ENCODE measurements around the gene SSR4. TPM values are rescaled to one million over a fixed set of nuclear protein-coding genes. Genes with fewer than 3 reads are reported as not detected.

The SSR4 gene
- total RNA-seq, 1 experiment from 2014 or later, result 179 TPM

- Histone ChIP-seq H4K5ac (ENCODE audit: insufficient read length, low read depth, low read length) (no peak overlapping the region), H3K79me1 (ENCODE audit: insufficient read depth, low read depth, low read length, poor library complexity, severe bottlenecking) (no peaks in the 10 kb centered on the region), H3K9me3 (ENCODE audit: control insufficient read depth, low read depth, low read length) (peaks cover 18% of the 10 kb centered on the region), H3K9ac (ENCODE audit: extremely low read depth, insufficient read length, low read length) (no peak overlapping the region), H3K56ac (ENCODE audit: insufficient read length, low read depth, low read length) (no peak overlapping the region), H3K4ac (ENCODE audit: low read depth, low read length) (no peak overlapping the region), H3K27me3 (ENCODE audit: insufficient read depth, low read length) (no peaks in the 10 kb centered on the region), H3K23ac (ENCODE audit: insufficient read length, low read depth, low read length) (no peak overlapping the region), H2AFZ (ENCODE audit: low read length) (no peak overlapping the region), H3K18ac (ENCODE audit: insufficient read length, low read depth, low read length) (no peak overlapping the region), H2AK5ac (ENCODE audit: insufficient read length, low read length) (no peak overlapping the region), H3K14ac (ENCODE audit: insufficient read depth, low read length) (no peak overlapping the region), H3K4me1 (ENCODE audit: insufficient read depth, low read length) (no peaks in the 10 kb centered on the region), H4K20me1 (ENCODE audit: control insufficient read depth, insufficient read depth, insufficient read length) (no peaks in the 10 kb centered on the region), H2BK12ac (ENCODE audit: insufficient read length, low read depth, low read length) (no peak overlapping the region), H3K27ac (ENCODE audit: insufficient read length, low read depth, low read length) (no peak overlapping the region), H4K8ac (replicated peaks; ENCODE audit: insufficient read length, low read depth, low read length) (no peak overlapping the region), H2BK20ac (ENCODE audit: low read depth, low read length, poor library complexity, severe bottlenecking) (no peak overlapping the region), H2BK5ac (ENCODE audit: insufficient read length, low read length) (no peak overlapping the region), H3K23me2 (ENCODE audit: insufficient read length, low read depth, low read length, poor library complexity, severe bottlenecking) (no peaks in the 10 kb centered on the region), H2BK15ac (ENCODE audit: low read depth, low read length) (no peak overlapping the region), H3K79me2 (ENCODE audit: insufficient read depth, low read length) (peaks cover 18% of the 10 kb centered on the region), H3T11ph (ENCODE audit: low read length) (no peak overlapping the region), H2BK120ac (ENCODE audit: low read depth, low read length, poor library complexity, severe bottlenecking) (no peak overlapping the region), H4K91ac (ENCODE audit: insufficient read length, low read depth, low read length) (no peak overlapping the region), H3K4me2 (ENCODE audit: insufficient read depth, insufficient read length, low read length) (no peak overlapping the region)
- WGBS (ENCODE audit: extremely low coverage, insufficient read length, low lambda C conversion rate), result no CpG with 5 or more reads among the region's 28 CpGs
- Mint-ChIP-seq H3K4me1 (peaks cover under 1 to 6% of the 10 kb centered on the region in 2 experiments), H3K9me3 (peaks cover 61 to 64% of the 10 kb centered on the region in 2 experiments), H3K36me3 (ENCODE audit: insufficient read depth in 1 of 3, low read depth in 3 of 3) (peaks cover 9 to 28% (median 21%) of the 10 kb centered on the region in 3 experiments; a peak in 6 of 7 replicates), H3K27ac (no peak overlapping the region), H3K27me3 (ENCODE audit: low read depth) (peaks cover 7% of the 10 kb centered on the region), H3K4me3 (no peak overlapping the region)
- no peak for DNase-seq
- no peak for TF ChIP-seq CTCF (conservative IDR thresholded peaks at IDR 0.05)
These were observed 12.6 kb downstream of the SSR4 start for GRCh38 chrX:153806999-153807575.

All from H9 (cell line).